Activated T-helper 1 cell treated with anti-CD3 and anti-CD28 coated beads, Interleukin-12 subunit alpha, Interleukin-12 subunit beta, Interleukin-2, Interleukin-4 antibody, amounts not matched to agents 30 ng/mL and 10 ng/mL and 1 ng/mL, durations not matched to agents 14 hours and 24 hours and 36 hours (primary cell): Measurements from ENCODE around the gene VAV2. TPM values are rescaled to one million over a fixed set of nuclear protein-coding genes. Genes with fewer than 3 reads are reported as not detected.

ENCODE experiments used
- DNase-seq: peaks from one replicate; pipeline ENCODE4 v3.0.0; 2021; ENCODE audit warnings: low spot score
- H3K27ac Mint-ChIP-seq: one replicate; pipeline ENCODE4 v1.8.0; 2021; ENCODE audit warnings: mild to moderate bottlenecking, mixed read lengths
- H3K27me3 Mint-ChIP-seq: one replicate; pipeline ENCODE4 v1.8.0; 2022; ENCODE audit warnings: mild to moderate bottlenecking, moderate library complexity, mixed read lengths; ENCODE audit not compliant: insufficient read depth
- H3K36me3 Mint-ChIP-seq: one replicate; pipeline ENCODE4 v1.8.0; 2021; ENCODE audit warnings: low read depth, mixed read lengths
- H3K4me1 Mint-ChIP-seq: one replicate; pipeline ENCODE4 v1.8.0; 2021; ENCODE audit warnings: low read depth, mixed read lengths
- H3K4me3 Mint-ChIP-seq: one replicate; pipeline ENCODE4 v1.8.0; 2021; ENCODE audit warnings: mild to moderate bottlenecking, moderate library complexity, mixed read lengths
- H3K9me3 Mint-ChIP-seq: one replicate; pipeline ENCODE4 v1.8.0; 2021; ENCODE audit warnings: mixed read lengths
- intact Hi-C: fragments of 100-400 bp; cut with micrococcal nuclease; formaldehyde crosslinking; loops from one replicate; pipeline ENCODE4 v1.15.1; 2024
- total RNA-seq: library from RNA; stranded (reverse); gene quantifications from 2 replicates; pipeline ENCODE4 v1.2.3, GENCODE V29; 2022

Gene VAV2
- total RNA-seq, 1 donor from 2014 or later = 5.8 TPM

- intact Hi-C loops = no loop called here
- H3K4me1 Mint-ChIP-seq = no peaks in the 10 kb centered on the region
- no peak for DNase-seq
- H3K36me3 Mint-ChIP-seq = no peaks in the 10 kb centered on the region
- no peaks in the 10 kb centered on the region for H3K9me3 Mint-ChIP-seq
- H3K27me3 Mint-ChIP-seq = no peaks in the 10 kb centered on the region
- no peak overlapping the region for H3K27ac Mint-ChIP-seq
- H3K4me3 Mint-ChIP-seq = no peak overlapping the region
These were observed 258.2 kb downstream of the VAV2 start for GRCh38 chr9:133733796-133734533.

- Mint-ChIP-seq H3K27me3 (no peaks in the 10 kb centered on the region), H3K9me3 (no peaks in the 10 kb centered on the region), H3K27ac (no peak overlapping the region), H3K36me3 (no peaks in the 10 kb centered on the region), H3K4me1 (no peaks in the 10 kb centered on the region), H3K4me3 (no peak overlapping the region)
- intact Hi-C loops = no loop called here
- no peak for DNase-seq
These were observed 258.7 kb downstream of the VAV2 start for GRCh38 chr9:133733421-133733795.

GRCh38 chr9:133732639-133733408 is 259.3 kb downstream of the VAV2 start:
- no peaks in the 10 kb centered on the region for H3K36me3 Mint-ChIP-seq
- intact Hi-C loops = no loop called here
- no peaks in the 10 kb centered on the region for H3K4me1 Mint-ChIP-seq
- no peak for DNase-seq
- no peaks in the 10 kb centered on the region for H3K9me3 Mint-ChIP-seq
- H3K27me3 Mint-ChIP-seq = no peaks in the 10 kb centered on the region
- no peak overlapping the region for H3K27ac Mint-ChIP-seq
- H3K4me3 Mint-ChIP-seq = no peak overlapping the region

- no peaks in the 10 kb centered on the region for H3K36me3 Mint-ChIP-seq
These were observed 260.1 kb downstream of the VAV2 start for GRCh38 chr9:133731876-133732638.

GRCh38 chr9:133730994-133731715 is 261.0 kb downstream of the VAV2 start:
- DNase-seq = no peak
- no peaks in the 10 kb centered on the region for H3K4me1 Mint-ChIP-seq
- H3K36me3 Mint-ChIP-seq = no peaks in the 10 kb centered on the region
- H3K27me3 Mint-ChIP-seq = no peaks in the 10 kb centered on the region
- H3K27ac Mint-ChIP-seq = no peak overlapping the region
- intact Hi-C loops = no loop called here
- H3K9me3 Mint-ChIP-seq = no peaks in the 10 kb centered on the region
- no peak overlapping the region for H3K4me3 Mint-ChIP-seq

More at GRCh38 chr9:133731876-133732638, 260.1 kb downstream of the VAV2 start:
- Mint-ChIP-seq H3K4me3 (no peak overlapping the region), H3K27ac (no peak overlapping the region), H3K4me1 (no peaks in the 10 kb centered on the region), H3K9me3 (no peaks in the 10 kb centered on the region), H3K27me3 (no peaks in the 10 kb centered on the region)
- intact Hi-C loops = no loop called here
- no peak for DNase-seq

- intact Hi-C loops = loop anchor here (5.0 kb wide), 1 partner anchor 322 kb away; no protein-coding TSS in a partner anchor
- H3K36me3 Mint-ChIP-seq = no peaks in the 10 kb centered on the region
- DNase-seq = no peak
- H3K4me3 Mint-ChIP-seq = no peak overlapping the region
- no peak overlapping the region for H3K27ac Mint-ChIP-seq
- peaks cover 2% of the 10 kb centered on the region for H3K27me3 Mint-ChIP-seq
- H3K4me1 Mint-ChIP-seq = no peaks in the 10 kb centered on the region
- H3K9me3 Mint-ChIP-seq = no peaks in the 10 kb centered on the region
These were observed 262.4 kb downstream of the VAV2 start for GRCh38 chr9:133729617-133730281.

GRCh38 chr9:133728856-133729616 is 263.1 kb downstream of the VAV2 start:
- Mint-ChIP-seq H3K4me1 (no peaks in the 10 kb centered on the region), H3K27me3 (peaks cover 4% of the 10 kb centered on the region), H3K9me3 (no peaks in the 10 kb centered on the region), H3K27ac (no peak overlapping the region), H3K36me3 (no peaks in the 10 kb centered on the region), H3K4me3 (no peak overlapping the region)
- DNase-seq = no peak
- intact Hi-C loops = loop anchor here (5.0 kb wide), 1 partner anchor 322 kb away; no protein-coding TSS in a partner anchor

- intact Hi-C loops = loop anchor here (5.0 kb wide), 1 partner anchor 321 kb away; no protein-coding TSS in a partner anchor
- Mint-ChIP-seq H3K27ac (no peak overlapping the region), H3K9me3 (no peaks in the 10 kb centered on the region), H3K4me3 (no peak overlapping the region), H3K36me3 (no peaks in the 10 kb centered on the region), H3K27me3 (peaks cover 8% of the 10 kb centered on the region), H3K4me1 (no peaks in the 10 kb centered on the region)
- DNase-seq = no peak
These were observed 264.2 kb downstream of the VAV2 start for GRCh38 chr9:133727876-133728441.

- no peak for DNase-seq
- intact Hi-C loops = loop anchor here (5.0 kb wide), 1 partner anchor 320 kb away; no protein-coding TSS in a partner anchor
- H3K4me1 Mint-ChIP-seq = no peaks in the 10 kb centered on the region
- peaks cover 11% of the 10 kb centered on the region for H3K27me3 Mint-ChIP-seq
- no peak overlapping the region for H3K4me3 Mint-ChIP-seq
- no peaks in the 10 kb centered on the region for H3K36me3 Mint-ChIP-seq
- no peak overlapping the region for H3K27ac Mint-ChIP-seq
- H3K9me3 Mint-ChIP-seq = no peaks in the 10 kb centered on the region
These were observed 264.7 kb downstream of the VAV2 start for GRCh38 chr9:133727277-133727875.

GRCh38 chr9:133726401-133727276 is 265.5 kb downstream of the VAV2 start:
- Mint-ChIP-seq H3K4me3 (no peak overlapping the region), H3K36me3 (no peaks in the 10 kb centered on the region), H3K9me3 (no peaks in the 10 kb centered on the region), H3K4me1 (no peaks in the 10 kb centered on the region), H3K27ac (no peak overlapping the region), H3K27me3 (peaks cover 11% of the 10 kb centered on the region)
- intact Hi-C loops = loop anchor here (1.0 to 5.0 kb wide), 3 partner anchors 133 to 319 kb away; no protein-coding TSS in a partner anchor
- no peak for DNase-seq
